SK-MEL-5 (cell line): Measurements from ENCODE around the gene MATR3. TPM values are rescaled to one million over a fixed set of nuclear protein-coding genes. Genes with fewer than 3 reads are reported as not detected.
"Not testable (repeated sequence)": the region's sequence is repeated elsewhere in the genome, so short reads cannot be mapped to it uniquely, and the experiment has no call there.

ENCODE experiments used
- DNase-seq: peaks from one replicate; pipeline ENCODE4 v3.0.0-alpha.2; 2016; ENCODE audit warnings: low read depth, low spot score
- in situ Hi-C: cut with HindIII; loops from 2 replicates; pipeline ENCODE4 v1.10.0; 2016; ENCODE audit warnings: low sequenced_read_pairs, high pct_unique_total_duplicates, low pct_unique_long_range_greater_than_20kb
- total RNA-seq: library from RNA; depleted of rRNA; stranded (reverse); fragments of >200 nt; shearing (Covaris generic); gene quantifications from 2 replicates; pipeline ENCODE4 v1.2.3, GENCODE V29; 2014

The MATR3 gene
- total RNA-seq, 1 experiment from 2014 or later: 295 TPM

DNA sequence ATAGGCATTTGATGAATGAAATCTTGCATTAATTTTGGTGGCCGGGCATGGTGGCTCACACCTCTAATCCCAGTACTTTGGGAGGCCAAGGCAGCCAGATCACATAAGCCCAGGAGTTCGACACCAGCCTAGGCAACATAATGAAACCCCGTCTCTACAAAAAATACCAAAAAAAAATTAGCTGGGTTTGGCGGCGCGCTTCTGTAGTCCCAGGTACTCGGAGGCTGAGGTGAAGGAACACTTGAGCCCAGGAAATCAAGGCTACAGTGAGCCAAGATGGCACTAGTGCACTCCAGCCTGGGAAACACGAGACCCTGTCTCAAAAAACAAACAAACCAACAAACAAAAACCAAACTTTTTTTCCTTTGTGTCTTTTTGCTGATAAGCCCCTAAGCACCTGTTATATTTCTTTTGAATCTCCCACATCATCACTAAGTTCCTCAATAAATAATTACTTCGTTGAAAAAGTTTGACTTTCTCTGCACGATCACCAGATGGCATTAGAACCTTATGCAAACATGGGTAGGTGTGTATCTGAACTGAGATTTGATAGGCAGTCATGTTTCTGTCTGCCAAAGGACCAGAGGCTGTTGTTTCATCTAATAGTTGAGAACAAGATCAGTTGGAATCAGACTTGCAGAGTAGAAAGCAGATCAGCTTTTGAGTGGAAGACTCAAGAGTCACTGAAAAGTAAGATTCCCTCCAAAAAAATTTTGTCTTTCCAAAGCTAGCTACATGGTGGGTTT, 5.5 kb upstream of the MATR3 start:
- in situ Hi-C loops: no loop called here
- DNase-seq: peak; percentile 45

DNA sequence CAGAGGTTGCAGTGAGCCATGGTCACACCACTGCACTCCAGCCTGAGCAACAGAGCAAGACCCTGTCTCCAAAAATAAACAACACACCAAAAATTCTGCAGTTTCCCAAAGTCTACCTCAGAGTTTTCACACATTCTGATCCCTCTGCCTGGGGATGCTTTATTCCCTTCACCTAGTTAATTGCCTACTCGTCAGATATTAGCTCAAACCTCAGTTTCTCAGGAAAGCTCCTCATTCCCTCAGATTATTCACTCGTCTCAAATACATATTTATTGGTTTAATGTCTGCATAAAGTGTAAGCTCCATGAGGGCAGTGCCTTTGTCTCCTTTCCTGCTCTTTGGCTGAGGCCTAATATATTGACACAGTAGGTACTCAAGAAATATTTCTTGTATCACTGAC, 2.5 kb upstream of the MATR3 start:
- DNase-seq: no peak
- in situ Hi-C loops: no loop called here

DNA sequence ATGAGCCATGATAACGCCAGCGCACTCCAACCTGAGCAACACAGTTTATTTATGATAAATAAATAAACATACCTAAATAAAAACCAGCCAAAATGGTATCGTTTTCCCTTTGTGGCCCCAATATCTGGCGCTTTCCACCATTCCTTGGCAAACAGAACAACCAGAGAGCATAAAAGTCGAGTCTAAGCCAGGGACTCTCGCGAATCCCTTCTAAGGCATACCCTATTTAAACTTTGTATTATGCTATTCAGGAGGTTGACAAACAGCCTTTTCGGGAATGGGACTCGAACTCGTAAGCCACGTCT, 386 bp upstream of the MATR3 start:
- in situ Hi-C loops: no loop called here
- no peak for DNase-seq

DNA sequence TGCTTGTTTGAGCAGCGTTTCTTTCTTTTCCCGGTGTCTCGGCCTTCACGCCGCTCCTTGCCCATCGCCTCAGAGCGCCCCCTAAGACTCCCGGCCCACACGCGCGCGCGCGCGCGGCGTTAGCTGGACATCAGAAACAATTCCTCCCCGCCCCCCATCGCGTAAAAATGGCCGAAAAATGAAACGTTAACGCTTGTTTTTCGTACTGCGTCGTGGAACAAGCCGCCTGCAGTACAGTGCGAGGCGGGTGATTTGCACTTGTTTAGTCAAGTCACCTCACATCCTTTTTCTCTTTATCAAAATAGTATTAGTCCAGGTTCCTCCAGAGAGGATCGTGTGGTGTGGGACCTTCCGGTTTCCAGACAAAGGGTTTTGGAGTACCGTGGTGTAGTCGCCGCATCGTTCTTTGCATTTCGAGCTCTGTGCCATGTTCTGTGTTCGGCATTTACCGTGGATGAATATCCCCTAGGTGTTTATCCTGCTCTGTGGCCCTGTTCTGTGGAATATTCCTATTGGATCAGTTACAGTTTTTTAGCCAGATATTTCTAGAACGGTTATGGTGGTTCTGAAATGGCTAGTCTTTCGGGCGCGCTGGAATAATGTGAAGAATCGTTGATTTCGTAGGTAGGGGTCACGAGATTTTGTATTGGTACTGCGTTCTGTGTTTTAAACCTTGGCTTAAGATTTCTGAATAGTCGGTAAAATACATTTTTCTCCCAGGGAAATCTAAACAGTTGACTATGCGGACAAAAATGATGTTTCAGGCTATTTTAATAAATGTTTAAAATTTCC, 1.0 kb downstream of the MATR3 start:
- DNase-seq: peak; percentile 82
- in situ Hi-C loops: no loop called here

DNA sequence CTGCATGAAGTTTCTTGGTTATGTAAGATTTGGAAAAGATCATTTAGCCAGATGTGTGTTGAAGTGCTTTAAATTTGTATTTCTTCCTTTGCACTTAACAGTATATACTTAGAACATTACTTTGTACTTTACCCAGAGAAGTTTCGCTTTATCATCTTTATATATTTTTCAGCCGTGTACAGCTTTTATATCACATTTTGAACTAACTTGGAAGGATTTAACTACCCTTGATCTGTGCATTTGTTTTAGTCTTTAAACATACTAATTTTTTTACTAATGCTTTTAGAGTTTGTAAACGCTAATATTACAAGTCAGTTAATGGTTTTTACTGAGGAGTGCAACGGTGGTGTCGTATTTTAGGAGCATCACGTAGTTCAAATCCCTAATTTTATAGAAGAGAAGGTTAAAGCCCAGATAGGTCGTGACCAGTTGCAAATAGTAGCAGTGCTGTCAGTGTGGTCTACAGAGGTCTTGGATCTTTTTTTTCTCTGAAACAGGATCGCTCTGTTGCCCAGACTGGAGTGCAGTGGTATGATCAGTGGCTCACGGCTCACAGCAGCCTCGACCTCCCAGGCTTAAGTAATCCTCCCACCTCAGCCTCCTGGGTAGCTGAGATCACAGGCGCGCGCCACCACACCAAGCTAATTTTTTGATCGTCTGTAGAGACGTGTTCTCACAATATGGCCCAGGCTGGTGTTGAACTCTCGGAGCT, 2.0 kb downstream of the MATR3 start:
- peak; percentile 16 for DNase-seq
- in situ Hi-C loops: no loop called here

DNA sequence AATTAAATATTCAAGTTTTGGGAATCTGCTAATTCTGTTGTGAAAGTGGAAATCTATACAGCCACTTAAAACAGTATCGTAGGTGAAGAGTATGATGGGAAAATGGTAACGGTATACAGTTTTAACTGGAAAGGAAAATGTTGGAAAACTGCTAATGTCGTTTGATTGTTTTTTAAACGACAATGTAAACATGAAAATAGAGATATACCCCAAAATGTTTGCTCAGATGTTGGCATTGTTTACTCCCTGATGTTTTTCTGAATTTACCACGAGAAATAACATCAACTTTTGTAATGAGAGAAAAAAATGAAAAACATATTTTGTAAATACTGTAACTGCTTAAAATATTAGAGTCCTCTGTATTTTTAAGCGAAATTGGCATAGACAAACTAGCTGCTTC, 2.7 kb downstream of the MATR3 start:
- no peak for DNase-seq
- in situ Hi-C loops: no loop called here

DNA sequence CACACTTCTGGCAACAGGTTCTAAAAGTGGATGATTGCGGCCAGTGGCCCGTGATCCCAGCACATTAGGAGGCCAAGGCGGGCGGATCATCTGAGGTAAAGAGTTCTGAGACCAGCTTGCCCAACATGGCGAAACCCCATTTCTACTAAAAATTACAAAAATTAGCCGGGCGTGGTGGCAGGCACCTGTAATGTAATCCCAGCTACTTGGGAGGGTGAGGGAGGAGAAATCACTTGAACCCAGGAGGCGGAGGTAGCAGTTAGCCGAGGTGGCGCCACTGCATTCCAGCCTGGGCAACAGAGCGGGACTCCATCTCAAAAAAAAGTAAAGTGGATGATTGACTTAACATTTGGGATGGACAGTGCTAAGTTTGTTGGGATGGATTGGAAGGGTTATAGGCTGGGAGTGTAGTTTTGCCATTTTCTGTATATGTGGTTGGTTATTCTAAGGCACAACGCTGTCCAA, 3.4 kb downstream of the MATR3 start:
- no peak for DNase-seq
- in situ Hi-C loops: no loop called here

DNA sequence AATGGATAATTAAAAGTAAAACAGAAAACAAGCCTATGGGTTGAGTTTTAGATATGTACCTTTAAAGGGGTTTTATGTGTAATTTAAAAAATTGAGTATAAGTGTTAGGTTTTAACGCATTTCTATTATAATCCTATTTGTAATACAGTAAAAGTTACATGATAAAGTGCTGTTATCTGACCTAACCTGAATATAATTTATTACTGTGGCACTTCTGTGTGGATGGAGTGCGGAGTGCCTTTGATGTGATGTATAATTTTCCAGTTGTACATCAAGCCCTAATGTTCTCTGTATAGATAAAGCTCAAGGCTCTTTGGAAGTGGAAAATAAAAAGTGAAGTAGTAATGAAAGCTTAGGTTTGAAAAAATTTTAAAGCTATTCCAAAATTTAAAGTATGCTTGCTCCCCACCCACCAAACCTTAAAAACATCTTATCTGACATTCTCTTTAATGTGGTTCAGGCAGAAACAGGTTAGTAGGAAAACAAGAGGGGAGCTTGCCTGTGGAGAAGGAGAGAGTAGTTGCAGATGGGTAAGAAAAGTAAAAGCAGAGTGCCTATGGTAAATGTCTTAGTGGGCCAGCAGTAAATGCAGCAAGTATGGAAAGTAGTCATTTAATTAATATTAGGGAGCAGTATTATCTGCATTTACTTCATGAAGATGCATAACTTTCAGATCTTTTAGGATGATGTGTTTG, 4.0 kb downstream of the MATR3 start:
- in situ Hi-C loops: no loop called here
- DNase-seq: no peak

DNA sequence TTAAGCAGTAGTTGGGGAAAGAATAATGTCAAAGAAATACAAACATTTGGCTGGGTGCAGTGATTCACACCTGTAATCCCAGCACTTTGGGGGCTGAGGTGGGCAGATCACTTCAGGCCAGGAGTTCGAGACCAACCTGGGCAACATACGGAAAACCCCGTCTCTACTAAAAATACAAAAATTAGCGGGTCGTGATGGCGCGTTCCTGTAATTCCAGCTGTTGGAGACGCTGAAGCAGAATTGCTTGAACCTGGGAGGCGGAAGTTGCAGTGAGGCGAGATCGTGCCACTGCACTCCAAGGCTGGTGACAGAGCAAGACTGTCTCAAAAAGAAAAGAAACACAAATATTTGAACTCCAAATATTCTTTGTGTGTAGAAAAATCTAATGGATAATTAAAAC, 4.7 kb downstream of the MATR3 start:
- DNase-seq: no peak
- in situ Hi-C loops: no loop called here

DNA sequence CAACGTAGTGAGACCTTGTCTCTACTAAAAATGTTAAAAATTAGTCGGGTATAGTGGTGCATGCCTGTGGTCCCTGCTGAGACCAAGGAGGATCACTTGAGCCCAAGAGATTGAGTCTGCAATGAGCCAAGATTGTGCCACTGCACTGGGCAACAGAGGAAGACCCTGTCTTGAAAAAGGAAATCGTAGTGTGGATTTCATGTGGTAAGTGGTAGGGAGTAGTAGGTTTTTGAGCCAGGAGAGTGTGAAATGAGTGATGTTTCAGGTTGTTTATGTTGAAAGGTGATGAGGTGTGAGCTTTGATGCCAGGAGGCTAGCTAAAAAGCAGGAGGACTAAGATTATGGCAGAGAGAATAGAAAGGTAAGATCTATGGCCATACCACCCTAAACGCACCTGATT, 5.9 kb downstream of the MATR3 start:
- in situ Hi-C loops: no loop called here
- DNase-seq: no peak

DNA sequence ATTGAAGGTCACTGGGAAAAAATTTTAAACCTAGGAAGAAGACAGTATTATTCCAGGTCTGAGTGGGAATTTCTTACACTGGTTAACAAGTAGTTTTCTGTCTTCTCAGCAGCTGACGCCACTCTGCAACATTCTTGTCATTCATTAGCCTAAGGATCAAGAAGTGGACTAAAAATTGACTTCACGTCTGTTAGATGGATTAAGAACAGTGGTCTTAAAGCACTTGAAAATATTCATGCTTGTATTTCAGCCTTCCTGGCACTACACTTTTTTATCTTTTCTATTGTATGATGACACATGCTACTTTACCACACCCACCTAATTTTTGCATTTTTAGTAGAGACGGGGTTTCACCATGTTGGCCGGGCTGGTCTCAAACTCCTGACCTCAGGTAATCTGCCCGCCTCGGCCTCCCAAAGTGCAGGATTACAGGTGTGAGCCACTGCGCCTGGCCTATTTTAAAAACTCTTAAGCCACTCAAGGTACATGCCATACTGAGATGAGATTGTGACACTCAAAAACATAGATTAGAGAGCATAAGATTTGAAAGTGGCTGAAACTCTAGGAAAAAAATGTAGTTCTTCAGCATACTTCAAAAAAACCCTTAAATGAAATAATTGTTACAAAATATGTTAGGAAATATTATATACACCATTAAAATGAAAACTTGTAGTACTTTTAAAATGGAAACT, 8.4 kb downstream of the MATR3 start:
- peak; percentile 15 for DNase-seq
- in situ Hi-C loops: no loop called here

DNA sequence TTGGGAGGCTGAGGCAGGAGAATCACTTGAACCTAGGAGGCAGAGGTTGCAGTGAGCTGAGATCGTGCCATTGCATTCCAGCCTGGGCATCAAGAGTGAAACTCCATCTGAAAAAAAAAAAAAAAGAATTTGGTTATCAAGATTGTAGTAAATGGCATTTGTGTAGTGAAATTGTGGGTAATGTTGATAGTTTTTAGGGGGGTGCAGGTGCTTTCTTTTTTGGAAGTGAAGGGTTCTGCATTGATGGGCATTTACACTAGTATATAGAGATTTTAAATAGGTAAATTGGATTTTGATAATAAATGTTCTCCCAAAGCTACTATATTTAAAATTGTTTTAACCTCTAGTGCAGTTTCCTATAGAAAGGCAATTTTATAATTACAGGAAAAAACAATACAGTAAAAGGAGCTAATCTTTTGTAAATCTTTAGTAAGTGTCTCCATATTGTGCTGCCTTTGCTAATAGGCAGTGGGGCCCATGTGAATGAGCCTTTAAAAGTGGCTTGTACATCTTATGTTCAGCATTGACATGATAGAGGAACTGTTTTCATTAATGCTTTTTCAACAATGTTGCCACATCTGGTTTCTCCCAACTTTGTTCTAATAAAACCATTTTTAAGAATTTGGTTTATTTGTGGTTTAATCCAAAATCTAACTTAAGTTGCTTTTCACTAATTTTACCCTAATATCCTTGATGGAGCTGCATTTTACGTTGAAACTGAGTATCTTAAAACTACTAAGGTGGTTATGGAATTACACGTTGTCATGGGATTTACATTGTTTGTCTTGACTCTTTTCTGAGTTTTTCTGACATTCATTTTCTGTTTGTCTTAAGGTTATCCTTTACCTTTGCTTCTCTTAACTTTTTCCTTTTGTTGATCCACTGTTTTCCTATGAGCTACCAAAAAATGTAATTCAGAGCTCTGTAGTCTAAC, 11.1 kb downstream of the MATR3 start:
- in situ Hi-C loops: no loop called here
- no peak for DNase-seq

DNA sequence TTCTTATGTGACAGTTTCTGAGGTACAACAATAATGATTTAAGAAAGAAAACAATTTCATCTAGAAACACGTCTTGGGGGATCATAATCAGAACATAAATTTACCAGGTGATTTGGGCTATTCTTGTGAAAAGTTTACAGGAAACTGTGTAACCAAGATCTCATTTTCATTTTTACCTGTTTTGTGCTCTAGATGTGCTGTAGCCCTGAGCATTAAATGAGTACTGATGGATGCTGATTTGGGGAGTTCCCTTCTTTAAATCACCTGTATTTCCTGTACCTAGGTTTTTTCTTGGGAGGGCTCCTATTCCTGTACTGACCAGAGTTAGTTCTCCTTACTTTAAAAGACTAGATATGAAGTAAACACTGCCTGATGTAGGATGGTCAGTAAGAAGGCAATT, 12.7 kb downstream of the MATR3 start:
- no peak for DNase-seq
- in situ Hi-C loops: no loop called here

DNA sequence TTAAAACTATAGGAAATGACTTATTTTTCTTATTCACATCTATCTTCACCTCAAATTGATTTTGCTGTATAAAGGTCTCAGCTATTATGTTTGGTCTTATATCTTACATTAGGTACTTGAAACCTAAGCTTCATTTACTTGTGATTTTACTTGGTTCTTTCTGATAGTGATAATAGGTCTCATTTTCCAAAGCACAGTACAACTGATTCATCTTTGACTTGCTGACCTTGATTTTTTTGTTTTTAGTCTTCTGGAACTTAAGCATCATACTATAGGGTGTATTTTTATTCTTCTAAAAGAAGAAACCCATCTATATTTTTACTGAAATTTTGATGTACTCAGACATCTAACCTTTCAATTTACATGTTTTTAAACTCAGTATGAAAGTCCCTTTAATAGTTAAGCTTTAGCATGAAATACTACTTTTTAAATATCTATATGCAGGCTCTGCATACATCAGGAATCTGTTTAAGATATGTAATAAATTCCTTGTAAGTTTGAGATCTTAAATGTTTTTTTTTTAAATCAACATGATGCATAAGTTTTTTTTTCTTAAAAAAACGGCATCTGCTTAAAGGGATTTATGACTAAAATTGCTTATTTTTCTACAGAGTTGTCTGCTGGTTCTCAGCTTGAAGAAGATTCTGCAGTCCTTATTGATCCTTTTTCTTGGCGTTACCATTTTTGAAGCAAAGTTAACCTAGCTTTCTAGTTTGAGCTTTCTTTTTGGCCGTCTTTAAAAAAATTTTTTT, 13.3 kb downstream of the MATR3 start:
- in situ Hi-C loops: no loop called here
- DNase-seq: no peak

DNA sequence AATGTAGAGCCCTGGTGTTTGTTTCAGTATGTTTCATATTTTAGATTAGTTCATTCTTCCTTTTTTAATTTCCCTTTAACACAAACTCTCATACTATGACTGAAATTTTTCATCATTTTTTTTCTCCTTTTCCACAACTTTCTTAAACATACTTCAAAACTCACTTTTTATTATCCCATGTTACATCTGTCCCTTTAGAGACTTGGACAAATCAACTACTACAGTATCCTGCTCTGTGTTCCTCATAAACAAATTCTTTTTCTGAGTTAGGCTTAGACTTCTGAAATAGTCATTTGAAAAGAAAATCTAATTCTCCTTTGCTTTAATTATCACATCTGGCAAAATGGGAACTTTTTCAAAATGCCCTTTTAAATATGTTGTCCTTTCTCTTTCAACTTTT, 15.3 kb downstream of the MATR3 start:
- no peak for DNase-seq
- in situ Hi-C loops: no loop called here

DNA sequence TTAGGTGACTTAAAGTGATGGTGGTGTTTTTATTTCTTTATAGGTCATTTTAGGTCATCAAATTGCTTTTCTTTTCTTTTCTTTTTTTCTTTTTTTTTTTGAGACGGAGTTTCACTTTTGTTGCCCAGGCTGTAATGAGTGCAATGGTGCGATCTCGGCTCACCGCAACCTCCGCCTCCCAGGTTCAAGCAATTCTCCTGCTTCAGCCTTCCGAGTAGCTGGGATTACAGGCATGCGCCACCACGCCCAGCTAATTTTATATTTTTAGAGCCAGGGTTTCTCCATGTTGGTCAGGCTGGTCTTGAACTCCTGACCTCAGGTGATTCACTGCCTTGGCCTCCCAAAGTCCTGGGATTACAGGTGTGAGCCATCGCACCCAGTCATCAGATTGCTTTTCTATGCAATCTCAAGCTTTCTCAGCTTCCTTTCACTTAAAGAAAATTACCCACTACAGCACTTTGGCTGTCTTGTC, 17.2 kb downstream of the MATR3 start:
- in situ Hi-C loops, DNase-seq: not testable (repeated sequence)
